DND-41 (cell line): ENCODE measurements around the gene KIF2C.
"Not testable (repeated sequence)": the region's sequence is repeated elsewhere in the genome, so short reads cannot be mapped to it uniquely, and the experiment has no call there.

Experiments used
- ATAC-seq: fragments of 200-7000 bp; cut with Tn5 transposase; 3 replicates; pipeline ENCODE4 v1.9.1; 2021; ENCODE audit warnings: low read depth; ENCODE audit not compliant: insufficient read depth
- DNase-seq: peaks from one replicate; pipeline ENCODE4 v3.0.0-alpha.2; 2020
- H2AFZ ChIP-seq: 2 replicates; pipeline ENCODE4 v1.6.0; 2012; ENCODE audit warnings: low read depth, low read length
- H3K27ac ChIP-seq: 2 replicates; pipeline ENCODE4 v1.5.1; 2012; ENCODE audit warnings: low read length, inconsistent platforms
- H3K27me3 ChIP-seq: fragments of 200-600 bp; sonication (generic); 2 replicates; pipeline ENCODE4 v1.6.0; 2012; ENCODE audit warnings: low read length, mild to moderate bottlenecking, inconsistent platforms; ENCODE audit not compliant: insufficient read depth, poor library complexity
- H3K36me3 ChIP-seq: 2 replicates; pipeline ENCODE4 v1.5.1; 2012; ENCODE audit warnings: low read length, inconsistent platforms; ENCODE audit not compliant: insufficient read depth
- H3K4me1 ChIP-seq: 2 replicates; pipeline ENCODE4 v1.5.1; 2012; ENCODE audit warnings: mild to moderate bottlenecking, low read length; ENCODE audit not compliant: insufficient read depth
- H3K4me2 ChIP-seq: 2 replicates; pipeline ENCODE4 v1.6.0; 2012; ENCODE audit warnings: mild to moderate bottlenecking, moderate library complexity, low read length, inconsistent platforms; ENCODE audit not compliant: insufficient read depth
- H3K4me3 ChIP-seq, 2 experiments: fragments of 200-600 bp in 1 of 2; shearing (Covaris generic) in 1 of 2; 2 replicates each; pipeline ENCODE4 v1.5.1; 2012 to 2016; ENCODE audit warnings: inconsistent platforms in 2 of 2, low read length in 2 of 2, mild to moderate bottlenecking in 2 of 2, low read depth in 1 of 2, moderate library complexity in 1 of 2
- H3K79me2 ChIP-seq: 2 replicates; pipeline ENCODE4 v1.6.0; 2012; ENCODE audit warnings: low read length, inconsistent platforms; ENCODE audit not compliant: insufficient read depth
- H3K9ac ChIP-seq: 2 replicates; pipeline ENCODE4 v1.6.0; 2012; ENCODE audit warnings: low read depth, mild to moderate bottlenecking, inconsistent platforms, low read length, moderate library complexity
- H3K9me3 ChIP-seq: 2 replicates; pipeline ENCODE4 v1.5.1; 2012; ENCODE audit warnings: low read length, moderate library complexity, mild to moderate bottlenecking, inconsistent platforms; ENCODE audit not compliant: insufficient read depth, severe bottlenecking
- H4K20me1 ChIP-seq: 2 replicates; pipeline ENCODE4 v1.6.0; 2012; ENCODE audit warnings: low read length; ENCODE audit not compliant: insufficient read depth
- CTCF ChIP-seq: IDR thresholded peaks from 2 replicates; pipeline ENCODE4 v1.5.1; 2012; ENCODE audit warnings: borderline replicate concordance, low read length, moderate library complexity, mild to moderate bottlenecking; ENCODE audit not compliant: poor library complexity, severe bottlenecking; ENCODE audit errors: extremely low read depth
- EZH2 ChIP-seq: IDR thresholded peaks from 3 replicates; pipeline ENCODE4 v1.6.1; 2012; ENCODE audit warnings: borderline replicate concordance, low read depth, mild to moderate bottlenecking, moderate library complexity, low read length, inconsistent platforms; ENCODE audit not compliant: severe bottlenecking

The KIF2C gene

GRCh38 chr1:44733784-44734183 is 5.9 kb upstream of the KIF2C start:
- no peak overlapping the region for H2AFZ ChIP-seq
- ATAC-seq: no peak
- H3K79me2 ChIP-seq: no peaks in the 10 kb centered on the region
- H3K4me3 ChIP-seq: no peak overlapping the region
- no peaks in the 10 kb centered on the region for H4K20me1 ChIP-seq
- H3K9me3 ChIP-seq: no peaks in the 10 kb centered on the region
- no peak overlapping the region for H3K27ac ChIP-seq
- H3K27me3 ChIP-seq: no peaks in the 10 kb centered on the region
- no peak for DNase-seq
- H3K9ac ChIP-seq: no peak overlapping the region
- H3K4me2 ChIP-seq: no peak overlapping the region
- no peak for TF ChIP-seq EZH2
- TF ChIP-seq CTCF: no peak
- no peaks in the 10 kb centered on the region for H3K36me3 ChIP-seq
- peaks cover 30% of the 10 kb centered on the region for H3K4me1 ChIP-seq

GRCh38 chr1:44735992-44736391 is 3.6 kb upstream of the KIF2C start:
- TF ChIP-seq CTCF (no peak), EZH2 (no peak)
- Histone ChIP-seq H3K27me3 (no peaks in the 10 kb centered on the region), H3K4me3 (no peak overlapping the region), H3K9ac (no peak overlapping the region), H3K79me2 (peaks cover 14% of the 10 kb centered on the region), H3K9me3 (no peaks in the 10 kb centered on the region), H2AFZ (no peak overlapping the region), H4K20me1 (no peaks in the 10 kb centered on the region), H3K4me2 (no peak overlapping the region), H3K4me1 (peaks cover 23% of the 10 kb centered on the region), H3K36me3 (peaks cover 4% of the 10 kb centered on the region), H3K27ac (no peak overlapping the region)
- no peak for DNase-seq
- no peak for ATAC-seq

GRCh38 chr1:44738953-44739306 is 707 bp upstream of the KIF2C start:
- peak overlapping the region; percentile 75 for H2AFZ ChIP-seq
- H3K79me2 ChIP-seq: peaks cover 41% of the 10 kb centered on the region
- H3K27me3 ChIP-seq, DNase-seq, H4K20me1 ChIP-seq, H3K9me3 ChIP-seq, ATAC-seq: not testable (repeated sequence)
- H3K9ac ChIP-seq: peak overlapping the region; percentile 79
- H3K36me3 ChIP-seq: peaks cover 28% of the 10 kb centered on the region
- H3K4me1 ChIP-seq: peaks cover 33% of the 10 kb centered on the region
- H3K4me2 ChIP-seq: peak overlapping the region; percentile 79
- peak overlapping the region; percentile 62 to 79; a peak in 3 of 4 replicates for H3K4me3 ChIP-seq
- H3K27ac ChIP-seq: peak overlapping the region; percentile 82

- DNase-seq: no peak
- no peaks in the 10 kb centered on the region; the same call in 1 of the 2 replicates for H4K20me1 ChIP-seq
- H3K79me2 ChIP-seq: peaks cover 51% of the 10 kb centered on the region
- peak; percentile 6; the same call in 2 of the 3 replicates for ATAC-seq
- peak overlapping the region; percentile 62 to 79 for H3K4me3 ChIP-seq
- H3K4me2 ChIP-seq: peak overlapping the region; percentile 79
- H3K27me3 ChIP-seq: no peaks in the 10 kb centered on the region
- H3K9me3 ChIP-seq: no peaks in the 10 kb centered on the region
- no peak for TF ChIP-seq CTCF
- no peak for TF ChIP-seq EZH2
- peak overlapping the region; percentile 85 for H2AFZ ChIP-seq
- peak overlapping the region; percentile 79 for H3K9ac ChIP-seq
- H3K4me1 ChIP-seq: peaks cover 39% of the 10 kb centered on the region
- peak overlapping the region; percentile 92 for H3K27ac ChIP-seq
- H3K36me3 ChIP-seq: peaks cover 33% of the 10 kb centered on the region
These were observed 561 bp downstream of the KIF2C start for GRCh38 chr1:44740179-44740617.
